Nephron (organoid): ENCODE measurements around the gene GALNT18.

Source experiments
- H3K27ac Mint-ChIP-seq, 3 experiments: 2 replicates each; pipeline ENCODE4 v1.8.0; 2020; ENCODE audit warnings: mixed read lengths in 3 of 3, mild to moderate bottlenecking in 2 of 3, moderate library complexity in 1 of 3
- H3K27me3 Mint-ChIP-seq: 2 replicates; pipeline ENCODE4 v1.8.0; 2021; ENCODE audit warnings: low read depth, mild to moderate bottlenecking, moderate library complexity, mixed read lengths
- H3K36me3 Mint-ChIP-seq: 2 replicates; pipeline ENCODE4 v1.8.0; 2020; ENCODE audit warnings: low read depth, mixed read lengths
- H3K4me1 Mint-ChIP-seq: 2 replicates; pipeline ENCODE4 v1.8.0; 2020; ENCODE audit warnings: mixed read lengths
- H3K4me3 Mint-ChIP-seq, 3 experiments: 2 replicates each; pipeline ENCODE4 v1.8.0; 2020; ENCODE audit warnings: mild to moderate bottlenecking in 3 of 3, mixed read lengths in 3 of 3, moderate library complexity in 2 of 3
- H3K9me3 Mint-ChIP-seq: 2 replicates; pipeline ENCODE4 v1.8.0; 2020; ENCODE audit warnings: mixed read lengths
- CTCF ChIP-seq, 3 experiments: fragments of 200-600 bp; sonication (generic); IDR thresholded peaks; one replicate each; pipeline ENCODE4 v1.5.0; 2021; ENCODE audit warnings: antibody characterized with exemption in 3 of 3; ENCODE audit not compliant: unreplicated experiment in 3 of 3

GALNT18 gene

DNA sequence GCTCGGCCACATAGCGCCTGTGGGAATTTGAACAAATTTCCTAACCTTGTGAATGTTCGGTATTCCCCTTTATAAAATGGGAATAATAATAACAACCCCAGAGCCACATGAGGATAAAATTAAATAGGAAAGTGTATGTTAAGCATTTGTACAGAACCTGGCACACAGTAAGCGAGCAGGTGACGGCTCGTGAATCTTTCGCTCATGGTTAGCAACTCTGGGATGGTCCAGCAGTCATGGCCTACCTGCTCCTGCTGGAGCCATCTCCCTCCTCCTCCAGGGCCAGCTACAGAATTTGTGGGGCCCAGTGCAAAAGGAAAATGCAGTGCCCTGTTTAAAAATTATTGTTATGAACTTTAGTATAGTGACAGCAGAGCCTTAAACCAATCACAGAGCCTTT is 180.3 kb downstream of the GALNT18 start:
- TF ChIP-seq CTCF (IDR thresholded peaks at IDR 0.05; ENCODE audit: unreplicated experiment in 3 of 3) = no peak
- peaks cover 70% of the 10 kb centered on the region for H3K4me1 Mint-ChIP-seq
- H3K4me3 Mint-ChIP-seq = no peak overlapping the region
- H3K9me3 Mint-ChIP-seq = no peaks in the 10 kb centered on the region
- H3K27ac Mint-ChIP-seq = peak overlapping the region in 1 of 3 experiments; percentile 11
- no peaks in the 10 kb centered on the region for H3K36me3 Mint-ChIP-seq
- H3K27me3 Mint-ChIP-seq = peaks cover 32% of the 10 kb centered on the region

DNA sequence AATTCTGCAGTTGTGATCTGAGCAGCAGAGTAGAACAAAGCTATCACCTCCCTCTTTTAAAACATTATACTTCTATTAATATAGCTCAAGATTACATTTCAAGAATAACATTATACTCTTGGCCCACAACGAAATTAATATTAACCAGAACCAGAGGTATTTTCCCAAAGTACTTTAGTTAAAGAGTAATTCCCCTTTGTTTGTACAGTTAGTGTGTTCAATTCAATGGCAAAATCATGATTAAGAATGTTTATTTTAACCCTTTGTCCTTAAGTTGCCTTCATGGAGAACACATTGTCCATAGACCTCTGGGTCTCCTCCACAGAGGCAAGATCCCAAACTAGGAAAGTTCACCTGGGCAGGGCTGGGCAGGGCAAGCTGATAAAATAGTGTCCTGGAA is 180.7 kb downstream of the GALNT18 start:
- no peak overlapping the region for H3K27ac Mint-ChIP-seq
- H3K27me3 Mint-ChIP-seq = peaks cover 36% of the 10 kb centered on the region
- TF ChIP-seq CTCF (IDR thresholded peaks at IDR 0.05; ENCODE audit: unreplicated experiment in 3 of 3) = no peak
- H3K36me3 Mint-ChIP-seq = no peaks in the 10 kb centered on the region
- peaks cover 73% of the 10 kb centered on the region for H3K4me1 Mint-ChIP-seq
- no peak overlapping the region for H3K4me3 Mint-ChIP-seq
- H3K9me3 Mint-ChIP-seq = no peaks in the 10 kb centered on the region

DNA sequence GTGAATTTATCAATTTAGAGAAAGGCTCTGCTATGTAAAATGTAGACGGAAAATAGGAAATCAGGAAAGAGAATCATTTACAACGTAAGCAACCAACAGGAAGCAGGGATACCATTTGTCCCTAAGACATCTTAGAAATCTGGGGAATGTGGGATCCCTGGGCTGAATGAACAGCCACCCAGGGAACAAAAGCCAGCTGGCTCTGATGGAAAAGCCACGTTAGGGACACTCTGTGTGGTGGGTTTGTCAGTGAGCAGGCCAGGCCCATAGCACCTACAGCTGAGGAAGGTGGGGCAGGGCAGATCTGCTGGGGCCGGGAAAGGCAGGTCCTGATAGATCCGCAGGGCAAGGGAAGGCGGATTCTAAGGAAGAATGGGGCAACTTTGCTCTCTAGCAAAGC is 181.7 kb downstream of the GALNT18 start:
- Mint-ChIP-seq H3K27ac (peak overlapping the region in 2 of 3 experiments; percentile 42 to 47), H3K4me1 (peaks cover 77% of the 10 kb centered on the region), H3K9me3 (no peaks in the 10 kb centered on the region), H3K27me3 (peaks cover 44% of the 10 kb centered on the region), H3K4me3 (no peak overlapping the region), H3K36me3 (no peaks in the 10 kb centered on the region)
- no peak for TF ChIP-seq CTCF (IDR thresholded peaks at IDR 0.05; ENCODE audit: unreplicated experiment in 3 of 3)

GRCh38 chr11:11439591-11439990 is 182.2 kb downstream of the GALNT18 start:
- Mint-ChIP-seq H3K27ac (peak overlapping the region in 2 of 3 experiments; percentile 42 to 47), H3K4me3 (no peak overlapping the region), H3K9me3 (no peaks in the 10 kb centered on the region), H3K27me3 (peaks cover 41% of the 10 kb centered on the region), H3K4me1 (peaks cover 75% of the 10 kb centered on the region), H3K36me3 (no peaks in the 10 kb centered on the region)
- TF ChIP-seq CTCF (IDR thresholded peaks at IDR 0.05; ENCODE audit: unreplicated experiment in 3 of 3) = no peak

- no peaks in the 10 kb centered on the region for H3K9me3 Mint-ChIP-seq
- H3K36me3 Mint-ChIP-seq = no peaks in the 10 kb centered on the region
These were observed 185.0 kb downstream of the GALNT18 start for GRCh38 chr11:11436715-11437313.

More at GRCh38 chr11:11436715-11437313, 185.0 kb downstream of the GALNT18 start:
- Mint-ChIP-seq H3K4me1 (peaks cover 60% of the 10 kb centered on the region), H3K4me3 (no peak overlapping the region), H3K27me3 (peaks cover 41% of the 10 kb centered on the region), H3K27ac (peak overlapping the region; percentile 2 to 48 (median 20))
- TF ChIP-seq CTCF (IDR thresholded peaks at IDR 0.05; ENCODE audit: unreplicated experiment in 3 of 3) = no peak
